B cell (primary cell): ENCODE data around the gene INPP5J. TPM values are rescaled to one million over a fixed set of nuclear protein-coding genes. Genes with fewer than 3 reads are reported as not detected.

ENCODE experiments used
- ATAC-seq: fragments of 200-7000 bp; cut with Tn5 transposase; one replicate; pipeline ENCODE4 v1.10.0; 2021; ENCODE audit warnings: low read depth, mild to moderate bottlenecking, moderate number of reproducible peaks, moderate library complexity
- CTCF ChIA-PET: fragments of 350-600 bp; sonication (Branson Sonifier 250); formaldehyde crosslinking; loops from one replicate; lab custom pipeline; 2021; ENCODE audit warnings: antibody characterized with exemption, inconsistent platforms; lab: Charles Lee
- POLR2A ChIA-PET: fragments of 350-600 bp; sonication (Branson Sonifier 250); formaldehyde crosslinking; loops from one replicate; lab custom pipeline; 2021; ENCODE audit warnings: antibody characterized with exemption; lab: Charles Lee
- DNase-seq: peaks from one replicate; pipeline ENCODE4 v3.0.0; 2013
- H2AFZ ChIP-seq: 2 replicates; pipeline ENCODE4 v1.6.1; 2012; ENCODE audit warnings: mild to moderate bottlenecking, low read depth, low read length; ENCODE audit not compliant: insufficient read depth, poor library complexity, severe bottlenecking
- H3K27ac ChIP-seq, 2 donors: 1 replicate in 1 of 2; 2 replicates in 1 of 2; pipeline ENCODE4 v1.5.1; 2012 to 2013; ENCODE audit warnings: low read length in 2 of 2, mild to moderate bottlenecking in 2 of 2, moderate library complexity in 1 of 2
- H3K27me3 ChIP-seq, 4 experiments: fragments of 200-600 bp in 1 of 4; sonication (generic) in 1 of 4; replicated peaks in 1 of 4; 1 replicate in 2 of 4; 2 replicates in 2 of 4; pipeline versions ENCODE4 v1.6.1 to v1.7.0; 2013 to 2016; ENCODE audit warnings: low read length in 3 of 4, mild to moderate bottlenecking in 2 of 4, mixed read lengths in 1 of 4, moderate library complexity in 1 of 4; ENCODE audit not compliant: insufficient read depth in 4 of 4, control insufficient read depth in 3 of 4; ENCODE audit errors: control extremely low read depth in 1 of 4
- H3K36me3 ChIP-seq, 2 experiments: replicated peaks in 1 of 2; 1 replicate in 1 of 2; 2 replicates in 1 of 2; pipeline versions ENCODE4 v1.6.1 to v1.7.1; 2013; ENCODE audit warnings: low read length in 1 of 2; ENCODE audit not compliant: insufficient read depth in 2 of 2, control insufficient read depth in 1 of 2; ENCODE audit errors: control extremely low read depth in 1 of 2, extremely low read depth in 1 of 2
- H3K4me1 ChIP-seq, 2 donors: fragments of 200-600 bp in 1 of 2; sonication (generic) in 1 of 2; 1 replicate in 1 of 2; 2 replicates in 1 of 2; pipeline versions ENCODE4 v1.5.1 to v1.6.1; 2013 to 2017; ENCODE audit warnings: low read length in 2 of 2; ENCODE audit not compliant: control insufficient read depth in 2 of 2, insufficient read depth in 2 of 2
- H3K4me2 ChIP-seq: replicated peaks from 2 replicates; pipeline ENCODE3; 2012; ENCODE audit warnings: mild to moderate bottlenecking, low read depth, low read length; ENCODE audit not compliant: poor library complexity, severe bottlenecking
- H3K4me3 ChIP-seq, 5 experiments: fragments of 200-600 bp in 1 of 5; sonication (generic) in 1 of 5; 1 replicate in 3 of 5; 2 replicates in 2 of 5; pipeline versions ENCODE4 v1.5.1 to v1.7.0; 2011 to 2016; ENCODE audit warnings: low read length in 4 of 5, mild to moderate bottlenecking in 4 of 5, low read depth in 2 of 5, control low read depth in 1 of 5, moderate library complexity in 1 of 5; ENCODE audit not compliant: insufficient read depth in 1 of 5; ENCODE audit errors: control extremely low read depth in 1 of 5, extremely low read depth in 1 of 5
- H3K79me2 ChIP-seq: fragments of 200-600 bp; sonication (generic); one replicate; pipeline ENCODE4 v1.6.0; 2016; ENCODE audit warnings: low read length; ENCODE audit not compliant: control insufficient read depth, insufficient read depth
- H3K9ac ChIP-seq: fragments of 200-600 bp; sonication (generic); 2 replicates; pipeline ENCODE4 v1.6.1; 2017; ENCODE audit warnings: mild to moderate bottlenecking, low read length, moderate library complexity
- H3K9me3 ChIP-seq, 3 donors: one replicate each; pipeline versions ENCODE4 v1.6.1 to v1.7.1; 2013; ENCODE audit warnings: low read length in 2 of 3; ENCODE audit not compliant: control insufficient read depth in 2 of 3, insufficient read depth in 1 of 3; ENCODE audit errors: control extremely low read depth in 1 of 3
- H4K20me1 ChIP-seq: 2 replicates; pipeline ENCODE4 v1.6.0; 2012; ENCODE audit warnings: mild to moderate bottlenecking, low read length; ENCODE audit not compliant: insufficient read depth, control insufficient read depth, poor library complexity, severe bottlenecking
- H3K27ac Mint-ChIP-seq: one replicate; pipeline ENCODE4 v1.8.0; 2021; ENCODE audit warnings: mixed read lengths
- H3K27me3 Mint-ChIP-seq: one replicate; pipeline ENCODE4 v1.8.0; 2021; ENCODE audit warnings: mixed read lengths
- H3K4me1 Mint-ChIP-seq: one replicate; pipeline ENCODE4 v1.8.0; 2021; ENCODE audit warnings: mixed read lengths
- H3K4me3 Mint-ChIP-seq: one replicate; pipeline ENCODE4 v1.8.0; 2021; ENCODE audit warnings: mixed read lengths
- H3K9me3 Mint-ChIP-seq: one replicate; pipeline ENCODE4 v1.8.0; 2022; ENCODE audit warnings: mixed read lengths; ENCODE audit not compliant: insufficient read depth
- CTCF ChIP-seq: fragments of 200-600 bp; IDR thresholded peaks from one replicate; pipeline ENCODE4 v1.8.0; 2022; ENCODE audit warnings: antibody characterized with exemption, mild to moderate bottlenecking
- EZH2 ChIP-seq: IDR thresholded peaks from 2 replicates; pipeline ENCODE4 v1.6.1; 2012; ENCODE audit warnings: borderline replicate concordance, low read depth, mild to moderate bottlenecking, moderate library complexity, low read length; ENCODE audit not compliant: insufficient read depth, poor library complexity, severe bottlenecking
- WGBS: methylation state at CpG from one replicate; pipeline ENCODE4 v1.1.5; 2013; ENCODE audit warnings: missing lambda C conversion rate; ENCODE audit not compliant: insufficient coverage; 5-methylcytosine and 5-hydroxymethylcytosine counted together
- intact Hi-C: fragments of 100-400 bp; cut with micrococcal nuclease; formaldehyde crosslinking; loops from one replicate; pipeline ENCODE4 v1.10.0; 2022
- polyA plus RNA-seq: library from polyadenylated mRNA; depleted of rRNA; stranded (reverse); fragments of >200 nt; gene quantifications from 2 replicates; pipeline ENCODE4 v1.2.3, GENCODE V29; 2012
- total RNA-seq, 2 donors: library from RNA; stranded (reverse); fragments of 120-200 nt in 1 of 2; gene quantifications; 1 replicate in 1 of 2; 2 replicates in 1 of 2; pipeline versions ENCODE4 v1.2.3 to v1.2.4, GENCODE V29; 2013 to 2022

The INPP5J gene
- total and polyA plus RNA-seq, 2 donors (not counting 1 experiment from before 2014, with no cell fraction given), result 0.07 to 0.52 TPM

DNA sequence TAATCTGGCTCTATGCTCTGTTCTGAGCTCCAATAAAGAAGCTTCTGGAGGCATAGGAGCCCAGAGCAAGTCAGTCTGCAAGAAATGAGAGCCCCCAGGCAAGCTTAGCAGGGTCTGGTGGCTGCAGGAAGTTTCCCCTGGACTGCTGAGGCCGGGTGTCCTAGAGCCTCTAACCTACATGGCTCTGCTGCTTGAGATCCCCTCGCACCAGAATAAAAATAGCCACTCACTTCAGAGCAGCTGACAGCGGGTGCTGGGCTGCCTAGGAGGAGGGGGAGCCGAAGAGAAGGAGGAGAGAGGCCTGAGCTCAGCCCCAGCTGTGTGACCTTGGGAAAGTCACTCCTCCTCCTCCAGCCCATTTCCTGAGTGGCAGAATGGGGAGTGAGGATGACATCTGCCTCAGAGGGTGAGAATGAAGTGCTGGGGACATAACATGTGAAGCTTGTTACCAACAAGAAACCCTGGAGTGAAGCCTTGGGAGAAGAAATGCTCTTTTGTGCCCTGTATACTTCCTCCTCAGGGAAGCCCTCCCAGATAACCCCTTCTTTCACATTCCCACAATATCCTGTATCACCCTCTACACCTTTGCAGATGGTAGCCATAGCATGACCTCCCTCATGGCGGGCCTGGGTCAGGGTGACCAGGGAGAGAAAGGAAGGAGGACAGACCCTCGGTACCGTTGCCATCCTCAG lies 3.6 kb upstream of the INPP5J start:
- CTCF ChIA-PET, result no interaction called here
- H3K27ac Mint-ChIP-seq, result no peak overlapping the region
- H2AFZ ChIP-seq, result no peak overlapping the region
- 100% methylated on average over 1 of the region's 7 CpGs for WGBS
- no peak overlapping the region for H3K4me3 Mint-ChIP-seq
- no peaks in the 10 kb centered on the region for H3K4me1 Mint-ChIP-seq
- no peaks in the 10 kb centered on the region for H3K9me3 ChIP-seq
- no peaks in the 10 kb centered on the region for H4K20me1 ChIP-seq
- TF ChIP-seq EZH2, result no peak
- no peak for TF ChIP-seq CTCF
- no peaks in the 10 kb centered on the region for H3K9me3 Mint-ChIP-seq
- intact Hi-C loops, result no loop called here
- POLR2A ChIA-PET, result interaction anchor here (0.6 kb wide), 1 partner anchor 40 kb away, joined by 3 read pairs; no protein-coding TSS in a partner anchor
- H3K4me1 ChIP-seq, result no peaks in the 10 kb centered on the region
- H3K4me2 ChIP-seq, result no peak overlapping the region
- no peak overlapping the region for H3K27ac ChIP-seq
- ATAC-seq (no peak), DNase-seq (no peak)
- no peaks in the 10 kb centered on the region for H3K27me3 Mint-ChIP-seq
- H3K4me3 ChIP-seq, result no peak overlapping the region
- H3K27me3 ChIP-seq, result no peaks in the 10 kb centered on the region
- no peaks in the 10 kb centered on the region for H3K36me3 ChIP-seq
- H3K9ac ChIP-seq, result no peak overlapping the region
- H3K79me2 ChIP-seq, result no peaks in the 10 kb centered on the region

GRCh38 chr22:31120230-31120629 lies 2.5 kb upstream of the INPP5J start:
- H3K27me3 Mint-ChIP-seq, result no peaks in the 10 kb centered on the region
- intact Hi-C loops, result no loop called here
- 90% methylated on average over 4 of the region's 5 CpGs for WGBS
- POLR2A ChIA-PET, result no interaction called here
- no peak overlapping the region for H3K4me3 Mint-ChIP-seq
- H3K4me1 ChIP-seq, result no peaks in the 10 kb centered on the region
- ATAC-seq, result no peak
- H3K9me3 Mint-ChIP-seq, result no peaks in the 10 kb centered on the region
- no peak overlapping the region for H3K4me3 ChIP-seq
- H3K4me2 ChIP-seq, result no peak overlapping the region
- no peak for TF ChIP-seq EZH2
- no peak for TF ChIP-seq CTCF
- no peak overlapping the region for H3K27ac ChIP-seq
- no peaks in the 10 kb centered on the region for H3K36me3 ChIP-seq
- no peaks in the 10 kb centered on the region for H4K20me1 ChIP-seq
- H3K27me3 ChIP-seq, result peaks cover 0 to 2% (median 0%) of the 10 kb centered on the region in 4 experiments
- no peak for DNase-seq
- CTCF ChIA-PET, result no interaction called here
- H3K4me1 Mint-ChIP-seq, result no peaks in the 10 kb centered on the region
- no peak overlapping the region for H3K9ac ChIP-seq
- no peaks in the 10 kb centered on the region for H3K79me2 ChIP-seq
- no peak overlapping the region for H2AFZ ChIP-seq
- H3K9me3 ChIP-seq, result no peaks in the 10 kb centered on the region
- H3K27ac Mint-ChIP-seq, result no peak overlapping the region
